Endothelial cell of umbilical vein (primary cell): ENCODE measurements around the gene SUMF1. TPM values are rescaled to one million over a fixed set of nuclear protein-coding genes. Genes with fewer than 3 reads are reported as not detected.

Experiments
- BruUV-seq: library from RNA; stranded (reverse); fragments of 400-500 nt; replicated peaks from 2 replicates; lab custom pipeline; 2021; lab: Mats Ljungman, UMichigan
- CTCF ChIA-PET: fragments of 300-600, 350-600 bp; sonication (Branson Sonifier 250); formaldehyde crosslinking; loops from one replicate; lab custom pipeline; 2021; ENCODE audit warnings: antibody characterized with exemption, inconsistent platforms; lab: Charles Lee
- POLR2A ChIA-PET: fragments of 300-600, 350-600 bp; sonication (Branson Sonifier 250); formaldehyde crosslinking; loops from one replicate; lab custom pipeline; 2021; ENCODE audit warnings: antibody characterized with exemption, inconsistent platforms; lab: Charles Lee
- DNase-seq: peaks from one replicate; pipeline ENCODE4 v3.0.0-alpha.2; 2011; ENCODE audit warnings: low read depth, low spot score
- FAIRE-seq: peaks from 2 replicates; lab custom pipeline; 2011; peaks lifted over from hg19 to GRCh38; lab: Jason Lieb, UNC
- H2AFZ ChIP-seq: 2 replicates; pipeline ENCODE4 v1.6.0; 2012; ENCODE audit warnings: low read depth, low read length, control low read depth, inconsistent platforms
- H3K27ac ChIP-seq: 2 replicates; pipeline ENCODE4 v1.5.1; 2011; ENCODE audit warnings: low read depth, mild to moderate bottlenecking, control low read depth, low read length, moderate library complexity; ENCODE audit not compliant: insufficient read depth
- H3K27me3 ChIP-seq, 2 experiments: 2 replicates each; pipeline versions ENCODE4 v1.6.0 to v1.6.1; 2011; ENCODE audit warnings: low read length in 2 of 2, mixed read lengths in 1 of 2; ENCODE audit not compliant: control insufficient read depth in 2 of 2, insufficient read depth in 2 of 2
- H3K36me3 ChIP-seq, 2 experiments: 2 replicates in 1 of 2; 3 replicates in 1 of 2; pipeline ENCODE4 v1.5.1; 2011; ENCODE audit warnings: low read length in 2 of 2, mild to moderate bottlenecking in 1 of 2, moderate library complexity in 1 of 2; ENCODE audit not compliant: control insufficient read depth in 2 of 2, insufficient read depth in 2 of 2; ENCODE audit errors: extremely low read depth in 1 of 2
- H3K4me1 ChIP-seq: 3 replicates; pipeline ENCODE4 v1.5.1; 2011; ENCODE audit warnings: mild to moderate bottlenecking, low read length; ENCODE audit not compliant: control insufficient read depth, insufficient read depth; ENCODE audit errors: extremely low read depth
- H3K4me2 ChIP-seq: 2 replicates; pipeline ENCODE4 v1.6.1; 2011; ENCODE audit warnings: low read length, control low read depth, mixed read lengths; ENCODE audit not compliant: insufficient read depth
- H3K4me3 ChIP-seq, 3 experiments: fragments of 200-600 bp in 1 of 3; sonication (generic), shearing (Covaris generic) in 1 of 3; replicated peaks in 1 of 3; 2 replicates each; pipeline ENCODE4 v1.5.1; 2011 to 2016; ENCODE audit warnings: control low read depth in 3 of 3, low read length in 3 of 3, mild to moderate bottlenecking in 2 of 3, inconsistent platforms in 1 of 3, low read depth in 1 of 3, moderate library complexity in 1 of 3; ENCODE audit not compliant: insufficient read depth in 1 of 3
- H3K79me2 ChIP-seq: 2 replicates; pipeline ENCODE4 v1.6.0; 2012; ENCODE audit warnings: low read length, inconsistent platforms; ENCODE audit not compliant: control insufficient read depth, insufficient read depth
- H3K9ac ChIP-seq: replicated peaks from 2 replicates; pipeline ENCODE3; 2011; ENCODE audit warnings: low read length, control low read depth; ENCODE audit not compliant: insufficient read depth; ENCODE audit errors: extremely low read depth
- H3K9me1 ChIP-seq: replicated peaks from 3 replicates; pipeline ENCODE4 v1.6.0; 2011; ENCODE audit warnings: mild to moderate bottlenecking, low read length; ENCODE audit not compliant: control insufficient read depth, insufficient read depth; ENCODE audit errors: extremely low read depth
- H3K9me3 ChIP-seq: replicated peaks from 2 replicates; pipeline ENCODE4 v1.5.1; 2012; ENCODE audit warnings: low read length, inconsistent platforms; ENCODE audit not compliant: control insufficient read depth, insufficient read depth
- H4K20me1 ChIP-seq: replicated peaks from 2 replicates; pipeline ENCODE3; 2011; ENCODE audit warnings: mild to moderate bottlenecking, low read length; ENCODE audit not compliant: control insufficient read depth, insufficient read depth; ENCODE audit errors: extremely low read depth
- EZH2 ChIP-seq: IDR thresholded peaks from 2 replicates; pipeline ENCODE4 v1.6.1; 2012; ENCODE audit warnings: borderline replicate concordance, low read depth, mild to moderate bottlenecking, moderate library complexity, low read length, inconsistent platforms; ENCODE audit not compliant: severe bottlenecking
- FOS ChIP-seq: IDR thresholded peaks from 2 replicates; pipeline ENCODE4 v1.6.1; 2011; ENCODE audit warnings: mild to moderate bottlenecking, low read length, moderate library complexity, borderline replicate concordance; ENCODE audit not compliant: insufficient read depth
- GATA2 ChIP-seq: IDR thresholded peaks from 2 replicates; pipeline ENCODE4 v1.7.0; 2011; ENCODE audit warnings: low read depth, mild to moderate bottlenecking, moderate library complexity, mixed read lengths, low read length; ENCODE audit not compliant: insufficient read length, insufficient read depth
- JUN ChIP-seq: IDR thresholded peaks from 2 replicates; pipeline ENCODE4 v1.6.1; 2011; ENCODE audit warnings: borderline replicate concordance, low read depth; ENCODE audit not compliant: insufficient read length, insufficient read depth
- MAX ChIP-seq: IDR thresholded peaks from 2 replicates; pipeline ENCODE4 v1.6.1; 2011; ENCODE audit not compliant: insufficient read depth, insufficient read length
- MYC ChIP-seq: IDR thresholded peaks from one replicate; pipeline ENCODE4 v1.6.1; 2011; ENCODE audit warnings: mild to moderate bottlenecking, low read depth, low read length
- POLR2A ChIP-seq: IDR thresholded peaks from 2 replicates; pipeline ENCODE4 v1.6.1; 2012; ENCODE audit warnings: low read depth, mild to moderate bottlenecking, control low read depth, low read length
- POLR2AphosphoS5 ChIP-seq: IDR thresholded peaks from 2 replicates; pipeline ENCODE4 v1.6.1; 2012; ENCODE audit warnings: low read depth, mild to moderate bottlenecking, control low read depth, low read length, moderate library complexity; ENCODE audit not compliant: insufficient read depth
- dilution Hi-C: fragments of 300-500 bp; cut with MboI; formaldehyde crosslinking; loops from one replicate; pipeline ENCODE4 v1.15.0; 2019; ENCODE audit warnings: low sequenced_read_pairs; ENCODE audit not compliant: extremely low pct_ligation_motif_present
- intact Hi-C: fragments of 100-400 bp; cut with micrococcal nuclease; formaldehyde crosslinking; loops from one replicate; pipeline ENCODE4 v1.10.0; 2022
- polyA plus RNA-seq, 4 experiments: library from polyadenylated mRNA; depleted of rRNA in 3 of 4; stranded (reverse) in 3 of 4; unstranded in 1 of 4; fragments of >200 nt; gene quantifications; 2 replicates each; pipeline versions ENCODE4 v1.2.1 to v1.2.3, GENCODE V29; 2011 to 2012; ENCODE audit warnings: missing spikeins in 1 of 4
- total RNA-seq: library from RNA; stranded (reverse); gene quantifications from 2 replicates; pipeline ENCODE4 v1.2.3, GENCODE V29; 2021
- TF ChIP-seq, protein P1 (sequence below), 2 donors: IDR thresholded peaks; 1 replicate in 1 of 2; 2 replicates in 1 of 2; pipeline ENCODE4 v1.5.1; 2011; ENCODE audit warnings: low read length in 2 of 2, mild to moderate bottlenecking in 2 of 2, moderate library complexity in 2 of 2, control low read depth in 1 of 2, inconsistent platforms in 1 of 2, low read depth in 1 of 2; ENCODE audit not compliant: insufficient read depth in 1 of 2; ENCODE audit errors: extremely low read depth in 1 of 2

SUMF1 gene
- total and polyA plus RNA-seq, 2 donors (not counting 3 experiments of a cell fraction or from before 2014, with no cell fraction given), result 31.5 to 46.8 TPM

- dilution Hi-C loops, result no loop called here
- Histone ChIP-seq H3K27me3 (no peaks in the 10 kb centered on the region), H3K4me2 (no peak overlapping the region), H4K20me1 (no peaks in the 10 kb centered on the region), H3K4me3 (no peak overlapping the region), H3K9me1 (no peaks in the 10 kb centered on the region), H3K9ac (no peak overlapping the region), H3K4me1 (no peaks in the 10 kb centered on the region), H3K27ac (no peak overlapping the region), H3K79me2 (no peaks in the 10 kb centered on the region), H3K36me3 (no peaks in the 10 kb centered on the region), H2AFZ (no peak overlapping the region), H3K9me3 (no peaks in the 10 kb centered on the region)
- DNase-seq (no peak), FAIRE-seq (no peak)
- ChIA-PET POLR2A (interaction anchor here (0.6 to 2.4 kb wide), 3 partner anchors 14 to 159 kb away, joined by 3 to 9 read pairs (median 4); partner anchors contain the start of gene ITPR1), CTCF (interaction anchor here (1.7 to 3.5 kb wide), 2 partner anchors 9 to 160 kb away, joined by 4 to 10 read pairs; no protein-coding TSS in a partner anchor)
- TF ChIP-seq, protein P1, sequence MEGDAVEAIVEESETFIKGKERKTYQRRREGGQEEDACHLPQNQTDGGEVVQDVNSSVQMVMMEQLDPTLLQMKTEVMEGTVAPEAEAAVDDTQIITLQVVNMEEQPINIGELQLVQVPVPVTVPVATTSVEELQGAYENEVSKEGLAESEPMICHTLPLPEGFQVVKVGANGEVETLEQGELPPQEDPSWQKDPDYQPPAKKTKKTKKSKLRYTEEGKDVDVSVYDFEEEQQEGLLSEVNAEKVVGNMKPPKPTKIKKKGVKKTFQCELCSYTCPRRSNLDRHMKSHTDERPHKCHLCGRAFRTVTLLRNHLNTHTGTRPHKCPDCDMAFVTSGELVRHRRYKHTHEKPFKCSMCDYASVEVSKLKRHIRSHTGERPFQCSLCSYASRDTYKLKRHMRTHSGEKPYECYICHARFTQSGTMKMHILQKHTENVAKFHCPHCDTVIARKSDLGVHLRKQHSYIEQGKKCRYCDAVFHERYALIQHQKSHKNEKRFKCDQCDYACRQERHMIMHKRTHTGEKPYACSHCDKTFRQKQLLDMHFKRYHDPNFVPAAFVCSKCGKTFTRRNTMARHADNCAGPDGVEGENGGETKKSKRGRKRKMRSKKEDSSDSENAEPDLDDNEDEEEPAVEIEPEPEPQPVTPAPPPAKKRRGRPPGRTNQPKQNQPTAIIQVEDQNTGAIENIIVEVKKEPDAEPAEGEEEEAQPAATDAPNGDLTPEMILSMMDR (IDR thresholded peaks at IDR 0.05; ENCODE audit: extremely low read depth in 1 of 2, insufficient read depth in 1 of 2, low read depth in 1 of 2, low read length in 2 of 2), result no peak
- no peak for TF ChIP-seq FOS
- no peak for TF ChIP-seq GATA2
- no peak for TF ChIP-seq JUN
- TF ChIP-seq POLR2AphosphoS5, result no peak
- TF ChIP-seq POLR2A, result no peak
- TF ChIP-seq MYC, result no peak
- TF ChIP-seq MAX, result no peak
- no peak for TF ChIP-seq EZH2
- no TSS peak for BruUV-seq
- intact Hi-C loops, result no loop called here
Measured at GRCh38 chr3:4509983-4510755, 43.1 kb upstream of the SUMF1 start.
